Measurements from ENCODE around the gene FCMR. TPM values are rescaled to one million over a fixed set of nuclear protein-coding genes. Genes with fewer than 3 reads are reported as not detected.

Gene FCMR
- total and polyA plus RNA-seq, 9 of the 15 experiments (the other 6 are each of a cell fraction or from before 2014, with no cell fraction given): 0.11 to 0.82 (median 0.20) TPM; not detected in 5

- TF ChIP-seq, protein P1, sequence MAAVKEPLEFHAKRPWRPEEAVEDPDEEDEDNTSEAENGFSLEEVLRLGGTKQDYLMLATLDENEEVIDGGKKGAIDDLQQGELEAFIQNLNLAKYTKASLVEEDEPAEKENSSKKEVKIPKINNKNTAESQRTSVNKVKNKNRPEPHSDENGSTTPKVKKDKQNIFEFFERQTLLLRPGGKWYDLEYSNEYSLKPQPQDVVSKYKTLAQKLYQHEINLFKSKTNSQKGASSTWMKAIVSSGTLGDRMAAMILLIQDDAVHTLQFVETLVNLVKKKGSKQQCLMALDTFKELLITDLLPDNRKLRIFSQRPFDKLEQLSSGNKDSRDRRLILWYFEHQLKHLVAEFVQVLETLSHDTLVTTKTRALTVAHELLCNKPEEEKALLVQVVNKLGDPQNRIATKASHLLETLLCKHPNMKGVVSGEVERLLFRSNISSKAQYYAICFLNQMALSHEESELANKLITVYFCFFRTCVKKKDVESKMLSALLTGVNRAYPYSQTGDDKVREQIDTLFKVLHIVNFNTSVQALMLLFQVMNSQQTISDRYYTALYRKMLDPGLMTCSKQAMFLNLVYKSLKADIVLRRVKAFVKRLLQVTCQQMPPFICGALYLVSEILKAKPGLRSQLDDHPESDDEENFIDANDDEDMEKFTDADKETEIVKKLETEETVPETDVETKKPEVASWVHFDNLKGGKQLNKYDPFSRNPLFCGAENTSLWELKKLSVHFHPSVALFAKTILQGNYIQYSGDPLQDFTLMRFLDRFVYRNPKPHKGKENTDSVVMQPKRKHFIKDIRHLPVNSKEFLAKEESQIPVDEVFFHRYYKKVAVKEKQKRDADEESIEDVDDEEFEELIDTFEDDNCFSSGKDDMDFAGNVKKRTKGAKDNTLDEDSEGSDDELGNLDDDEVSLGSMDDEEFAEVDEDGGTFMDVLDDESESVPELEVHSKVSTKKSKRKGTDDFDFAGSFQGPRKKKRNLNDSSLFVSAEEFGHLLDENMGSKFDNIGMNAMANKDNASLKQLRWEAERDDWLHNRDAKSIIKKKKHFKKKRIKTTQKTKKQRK (IDR thresholded peaks at IDR 0.05; ENCODE audit: borderline replicate concordance, low read depth, low read length): no peak
- TF ChIP-seq TCF15 (CRISPR knock-in tag; IDR thresholded peaks at IDR 0.05) (no peak), CBX5 (IDR thresholded peaks at IDR 0.05; ENCODE audit: borderline replicate concordance, low read depth) (no peak)
Measured at GRCh38 chr1:206896261-206896660, 25.5 kb downstream of the FCMR start (continued).

DNA sequence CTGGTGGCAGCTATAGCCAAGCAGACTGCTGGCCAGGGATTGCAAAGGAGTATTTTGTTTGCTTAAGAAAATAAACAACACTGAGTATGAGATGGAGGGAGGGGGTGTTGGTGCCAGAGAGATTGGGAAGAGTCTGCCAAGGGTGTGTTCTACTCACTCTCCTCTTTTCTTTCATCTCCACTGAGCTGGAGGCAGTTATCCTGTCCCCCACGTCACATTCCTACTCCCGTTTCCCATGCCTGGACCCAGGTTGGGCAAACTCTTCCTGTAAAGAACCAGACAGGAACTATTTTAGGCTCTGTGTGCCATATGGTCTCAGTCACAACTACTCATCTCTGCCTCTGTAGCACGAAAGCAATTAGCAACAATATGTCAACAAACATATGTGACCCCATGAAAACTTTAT lies 25.9 kb downstream of the FCMR start:
- in situ Hi-C loops (cut with MboI): no loop called here
- intact Hi-C loops (cut with micrococcal nuclease): no loop called here
- Histone ChIP-seq H3K36me3 (ENCODE audit: control insufficient read depth, insufficient read depth, low read length) (no peaks in the 10 kb centered on the region), H3K27me3 (ENCODE audit: control insufficient read depth in 2 of 2, insufficient read depth in 2 of 2, low read length in 2 of 2) (peaks cover 52 to 63% of the 10 kb centered on the region in 2 experiments), H3K4me2 (ENCODE audit: insufficient read depth, low read length) (no peak overlapping the region), H3K9me1 (ENCODE audit: control insufficient read depth, insufficient read depth, low read length) (no peaks in the 10 kb centered on the region), H3K4me3 (no peak overlapping the region), H3K4me1 (replicated peaks in 1 of 2; ENCODE audit: control insufficient read depth in 2 of 2, insufficient read depth in 2 of 2, low read length in 2 of 2) (peaks cover 0 to 3% of the 10 kb centered on the region in 2 experiments; a peak in 2 of 5 replicates), H3K9me3 (replicated peaks; ENCODE audit: control insufficient read depth, insufficient read depth, low read depth, low read length) (no peaks in the 10 kb centered on the region), H4K20me1 (replicated peaks; ENCODE audit: control insufficient read depth, insufficient read depth, low read length) (no peaks in the 10 kb centered on the region), H3K27ac (ENCODE audit: extremely low read depth, low read depth, low read length) (no peak overlapping the region), H2AFZ (ENCODE audit: low read depth, low read length) (no peak overlapping the region), H3K9ac (ENCODE audit: insufficient read depth in 1 of 2, low read depth in 2 of 2, low read length in 2 of 2) (no peak overlapping the region), H3K79me2 (ENCODE audit: control insufficient read depth, insufficient read depth, low read length) (no peaks in the 10 kb centered on the region)
- ATAC-seq (no peak), DNase-seq (ENCODE audit: extremely low read depth in 1 of 4, low spot score in 3 of 4) (no peak), FAIRE-seq (no peak)
- 4% methylated on average over 3 of the region's 3 CpGs for WGBS (ENCODE audit: insufficient coverage, low coverage, missing lambda C conversion rate)
- ChIA-PET CTCF (ENCODE audit: low intra/inter-chr PET ratio) (interaction anchor here (0.6 kb wide), 1 partner anchor 12 kb away, joined by 3 read pairs; no protein-coding TSS in a partner anchor), POLR2A (interaction anchor here (0.6 to 1.5 kb wide), 4 partner anchors 10 to 213 kb away, joined by 3 to 7 read pairs (median 4); no protein-coding TSS in a partner anchor)
- BruUV-seq (replicated peaks): no TSS peak
- no peak for TF ChIP-seq MAFG (tag; conservative IDR thresholded peaks at IDR 0.05)
- TF ChIP-seq DIDO1 (tag; IDR thresholded peaks at IDR 0.05; ENCODE audit: low read depth): no peak
- TF ChIP-seq, protein P2, sequence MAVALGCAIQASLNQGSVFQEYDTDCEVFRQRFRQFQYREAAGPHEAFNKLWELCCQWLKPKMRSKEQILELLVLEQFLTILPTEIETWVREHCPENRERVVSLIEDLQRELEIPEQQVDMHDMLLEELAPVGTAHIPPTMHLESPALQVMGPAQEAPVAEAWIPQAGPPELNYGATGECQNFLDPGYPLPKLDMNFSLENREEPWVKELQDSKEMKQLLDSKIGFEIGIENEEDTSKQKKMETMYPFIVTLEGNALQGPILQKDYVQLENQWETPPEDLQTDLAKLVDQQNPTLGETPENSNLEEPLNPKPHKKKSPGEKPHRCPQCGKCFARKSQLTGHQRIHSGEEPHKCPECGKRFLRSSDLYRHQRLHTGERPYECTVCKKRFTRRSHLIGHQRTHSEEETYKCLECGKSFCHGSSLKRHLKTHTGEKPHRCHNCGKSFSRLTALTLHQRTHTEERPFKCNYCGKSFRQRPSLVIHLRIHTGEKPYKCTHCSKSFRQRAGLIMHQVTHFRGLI (CRISPR knock-in tag; IDR thresholded peaks at IDR 0.05): no peak
- TF ChIP-seq LARP7 (IDR thresholded peaks at IDR 0.05): no peak
- TF ChIP-seq, protein P3, sequence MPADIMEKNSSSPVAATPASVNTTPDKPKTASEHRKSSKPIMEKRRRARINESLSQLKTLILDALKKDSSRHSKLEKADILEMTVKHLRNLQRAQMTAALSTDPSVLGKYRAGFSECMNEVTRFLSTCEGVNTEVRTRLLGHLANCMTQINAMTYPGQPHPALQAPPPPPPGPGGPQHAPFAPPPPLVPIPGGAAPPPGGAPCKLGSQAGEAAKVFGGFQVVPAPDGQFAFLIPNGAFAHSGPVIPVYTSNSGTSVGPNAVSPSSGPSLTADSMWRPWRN (IDR thresholded peaks at IDR 0.05; ENCODE audit: low read depth): no peak
- TF ChIP-seq STAT5A (IDR thresholded peaks at IDR 0.05; ENCODE audit: borderline replicate concordance, low read length): no peak
- TF ChIP-seq XRCC3 (IDR thresholded peaks at IDR 0.05): no peak
- TF ChIP-seq ZNF133 (CRISPR knock-in tag; IDR thresholded peaks at IDR 0.05): no peak
- no peak for TF ChIP-seq DEAF1 (CRISPR knock-in tag; IDR thresholded peaks at IDR 0.05)
- no peak for TF ChIP-seq FOXJ2 (tag; IDR thresholded peaks at IDR 0.05)
- no peak for TF ChIP-seq KLF1 (tag; IDR thresholded peaks at IDR 0.05)
- no peak for TF ChIP-seq MAFF (IDR thresholded peaks at IDR 0.05; ENCODE audit: low read length)

All from K562 (cell line).